Stimulated activated CD8-positive, alpha-beta memory T cell treated with anti-CD3 and anti-CD28 coated beads, Interleukin-4, amount 100 ng/mL, for 48 hours (primary cell): ENCODE results near the gene GPR33.
"Not testable (repeated sequence)": the region's sequence is repeated elsewhere in the genome, so short reads cannot be mapped to it uniquely, and the experiment has no call there.

Experiments
- DNase-seq: peaks from one replicate; pipeline ENCODE4 v3.0.0-alpha.2; 2020

The GPR33 gene

DNA sequence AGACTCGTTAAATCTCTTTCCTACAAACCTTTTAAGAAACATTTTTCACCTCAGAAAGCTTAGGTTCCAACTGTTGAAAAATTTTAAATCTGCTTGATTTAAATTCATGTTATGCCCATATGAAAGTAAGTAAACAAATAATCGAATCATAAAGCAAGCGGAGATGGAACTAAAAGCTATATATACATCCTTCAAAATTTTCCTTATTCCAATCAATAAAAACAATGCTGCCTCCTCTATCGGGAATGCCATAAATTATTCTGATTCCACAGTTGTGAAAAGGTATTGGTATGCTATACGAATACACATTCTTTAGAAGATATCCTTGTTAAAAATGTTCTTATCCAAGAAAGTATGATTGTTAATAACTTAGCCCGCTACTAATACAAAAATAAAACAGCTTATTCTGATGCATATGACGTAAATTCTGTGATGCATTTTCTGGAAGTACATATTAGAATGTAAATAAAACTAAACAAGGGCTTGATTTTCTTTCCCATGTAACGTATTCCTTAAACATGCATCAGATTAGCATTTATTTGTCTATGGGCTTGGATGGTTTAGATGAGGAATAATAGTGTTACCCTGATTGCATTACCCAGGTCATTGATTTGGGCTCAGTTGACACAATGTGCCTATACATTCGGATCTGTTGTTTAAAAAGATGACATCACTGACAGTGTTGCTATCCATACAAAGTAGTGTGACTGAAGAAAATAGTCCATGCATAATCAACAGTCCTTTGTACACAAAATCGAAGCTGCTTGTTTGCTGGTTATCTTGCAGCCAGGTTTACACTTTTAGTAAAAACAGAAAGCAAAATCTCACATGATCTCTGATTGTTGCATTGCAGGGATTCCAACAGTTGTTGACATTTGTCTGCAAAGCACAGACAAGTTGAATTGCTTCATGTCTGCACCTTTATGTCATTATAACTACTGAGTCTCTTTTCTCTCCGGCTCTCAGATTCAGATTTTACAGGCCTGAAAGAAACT, 29.9 kb downstream of the GPR33 start:
- DNase-seq = no peak

GRCh38 chr14:31456841-31457664, 30.8 kb downstream of the GPR33 start, which contains the start of gene DTD2:
DTD2 (minus strand) TSS chr14:31457506; CDS start chr14:31457393, 113 bp downstream.
- peak; percentile 92 for DNase-seq

DNA sequence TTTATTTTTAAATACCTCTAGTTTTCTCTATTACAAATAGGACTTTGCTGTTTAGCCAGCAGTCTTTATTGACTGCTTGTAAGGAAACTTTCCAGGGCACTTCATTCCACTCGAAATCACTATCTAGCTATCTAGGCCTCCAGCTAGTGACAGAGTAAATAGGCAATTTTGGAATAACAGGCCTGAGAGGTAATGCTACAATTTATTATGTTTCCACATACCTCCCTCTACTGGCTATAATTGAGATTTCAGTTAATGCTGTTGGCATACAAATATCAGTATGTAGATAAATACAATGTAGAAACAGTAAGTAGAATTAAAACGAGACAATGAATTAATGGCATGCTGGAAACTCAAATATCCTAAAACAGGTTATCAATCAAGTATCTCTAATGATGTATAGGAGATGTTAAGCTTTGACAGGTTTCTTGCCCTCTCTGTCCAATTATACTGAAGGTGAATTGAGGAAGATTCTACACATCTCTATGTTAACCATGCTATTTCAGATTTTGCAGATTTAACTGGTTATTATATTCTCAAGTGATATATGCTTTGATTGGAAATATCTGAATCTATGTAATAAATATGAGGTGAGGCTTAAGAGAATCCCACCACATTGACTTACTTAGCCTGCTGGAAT, 37.7 kb downstream of the GPR33 start:
- DNase-seq = no peak

DNA sequence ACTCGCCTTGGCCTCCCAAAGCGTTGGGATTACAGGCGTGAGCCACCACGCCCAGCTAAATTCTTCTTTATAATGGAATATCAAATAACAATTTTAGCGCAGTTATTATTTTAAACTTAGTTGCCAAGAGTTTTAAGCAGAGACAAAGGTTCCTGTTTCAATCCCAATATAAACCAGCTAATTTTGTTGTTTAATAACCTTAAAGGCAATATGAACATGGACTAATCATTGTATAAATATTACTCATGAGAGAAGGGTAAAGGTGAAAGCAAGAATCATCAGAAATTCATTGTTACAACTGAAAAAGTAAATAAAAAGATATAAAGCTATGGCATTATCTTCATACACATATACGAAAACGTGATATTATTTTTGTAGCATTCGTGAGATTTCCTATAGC, 38.7 kb downstream of the GPR33 start:
- no peak for DNase-seq

DNA sequence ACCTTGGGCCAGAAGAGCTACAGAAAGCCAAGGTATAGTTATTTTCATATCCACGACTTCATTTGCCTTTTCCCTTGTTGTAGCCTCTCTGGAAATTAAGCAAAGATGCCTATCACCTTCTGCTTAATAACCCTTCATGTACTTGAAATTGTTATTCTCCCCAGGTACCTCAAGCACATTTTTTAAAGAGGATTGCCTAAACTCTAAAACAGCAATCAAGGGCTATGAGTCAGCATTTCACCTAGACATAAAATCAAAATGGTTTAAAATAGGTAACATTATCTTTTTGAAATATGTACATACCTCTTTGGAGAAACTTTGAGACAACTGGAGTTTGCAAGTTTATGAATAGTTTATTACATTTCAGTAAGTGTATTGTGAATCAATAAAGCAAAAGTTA, 42.1 kb downstream of the GPR33 start:
- DNase-seq = no peak

GRCh38 chr14:31442284-31442683, 45.6 kb downstream of the GPR33 start:
- DNase-seq = no peak

DNA sequence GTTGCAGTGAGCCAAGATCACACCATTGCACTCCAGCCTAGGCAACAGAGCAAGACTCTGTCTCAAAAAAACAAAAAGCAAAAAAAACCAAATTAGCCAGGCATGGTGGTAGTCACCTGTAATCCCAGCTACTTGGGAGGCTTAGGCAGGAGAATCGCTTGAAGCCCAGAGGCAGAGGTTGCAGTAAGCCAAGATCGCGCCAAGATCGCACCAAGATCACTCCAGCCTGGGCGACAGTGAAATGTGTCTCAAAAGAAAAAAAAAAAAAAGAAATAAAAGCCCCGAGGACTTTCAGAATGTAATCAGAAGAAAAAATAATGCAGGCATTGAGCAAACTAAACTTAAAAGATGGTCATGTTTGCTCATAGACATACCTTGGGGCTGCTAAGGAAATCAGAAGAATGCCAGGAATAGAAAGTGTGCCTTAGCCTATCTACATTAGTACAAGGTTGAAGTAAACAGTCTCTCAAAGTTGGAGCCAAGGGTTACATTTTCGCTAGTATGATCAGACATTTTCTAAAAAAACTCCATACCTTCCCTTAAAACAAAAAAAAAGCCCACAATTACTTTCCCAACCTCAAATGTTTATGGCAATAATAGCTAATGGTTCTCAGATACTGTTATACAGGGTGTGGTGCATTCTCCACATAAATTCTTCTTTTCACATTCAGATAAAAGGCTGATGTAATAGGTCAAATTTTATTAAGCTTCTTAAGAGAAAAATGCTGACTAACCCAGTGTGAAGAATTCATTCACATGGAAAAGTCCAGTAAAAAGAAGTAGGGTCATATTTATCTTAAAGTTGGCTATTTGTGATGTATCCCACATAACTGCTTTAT, 46.3 kb downstream of the GPR33 start:
- no peak for DNase-seq

DNA sequence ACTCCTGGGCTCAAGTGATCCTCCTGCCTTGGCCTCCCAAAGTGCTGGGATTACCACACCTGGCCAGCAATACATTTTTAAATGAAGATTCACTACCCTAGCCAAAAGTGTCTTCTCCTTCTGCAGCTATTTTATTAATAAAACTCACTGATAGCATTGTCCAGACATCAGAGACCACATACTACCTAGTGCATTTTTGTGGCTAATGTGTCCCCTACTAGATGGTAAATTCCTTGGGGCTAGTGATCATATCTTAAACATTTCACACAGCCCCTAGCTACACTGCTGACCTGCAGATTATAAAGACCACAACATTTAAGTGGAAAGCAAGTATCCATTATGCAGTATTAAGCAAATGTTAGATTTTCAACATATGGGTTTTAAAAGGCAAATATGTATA, 47.6 kb downstream of the GPR33 start:
- DNase-seq = no peak

GRCh38 chr14:31439561-31439960, 48.3 kb downstream of the GPR33 start:
- no peak for DNase-seq

- DNase-seq = not testable (repeated sequence)
Observed at GRCh38 chr14:31437045-31437691, 50.7 kb downstream of the GPR33 start.

DNA sequence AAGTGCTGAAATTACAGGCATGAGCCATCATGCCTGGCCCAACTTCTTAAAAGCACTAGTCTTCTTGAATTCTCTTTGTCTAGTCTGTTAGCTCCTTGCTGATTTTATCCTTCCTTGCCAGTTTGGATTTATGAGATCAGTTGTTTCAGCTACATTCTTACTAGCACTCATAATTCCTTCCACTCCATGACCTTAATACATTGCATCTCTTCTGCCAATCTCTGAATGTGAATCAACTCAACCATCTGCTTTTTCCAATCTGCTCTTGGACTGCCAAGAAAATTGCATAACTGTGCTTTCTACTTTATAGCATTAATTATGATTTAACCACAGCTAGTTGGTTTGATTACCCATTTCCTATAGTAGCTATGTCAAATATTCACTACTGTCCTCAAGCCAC, 52.6 kb downstream of the GPR33 start:
- DNase-seq = no peak
